Lower leg skin (tissue), 4 donors: Measurements from ENCODE around the gene MSRB3. TPM values are rescaled to one million over a fixed set of nuclear protein-coding genes. Genes with fewer than 3 reads are reported as not detected.

Experiments
- DNase-seq, 2 donors: peaks; one replicate each; pipeline ENCODE4 v3.0.0-alpha.2; 2019; ENCODE audit warnings: low spot score in 2 of 2
- H3K4me3 ChIP-seq: fragments of 200-600 bp; sonication (generic); 2 replicates; pipeline ENCODE4 v1.5.1; 2017; ENCODE audit warnings: mild to moderate bottlenecking, low read depth; ENCODE audit not compliant: poor library complexity, severe bottlenecking
- CTCF ChIP-seq, 3 donors: fragments of 450-650 bp; IDR thresholded peaks; one replicate each; pipeline ENCODE4 v1.5.1; 2016; ENCODE audit warnings: antibody characterized with exemption in 3 of 3, mild to moderate bottlenecking in 3 of 3, moderate library complexity in 2 of 3
- POLR2A ChIP-seq, 2 donors: fragments of 450-650 bp; IDR thresholded peaks; one replicate each; pipeline ENCODE4 v1.6.1; 2016 to 2017; ENCODE audit warnings: antibody characterized with exemption in 2 of 2, mild to moderate bottlenecking in 1 of 2, moderate library complexity in 1 of 2
- WGBS, 2 donors: methylation state at CpG; one replicate each; pipeline ENCODE4 v1.1.5; 2018; 5-methylcytosine and 5-hydroxymethylcytosine counted together
- intact Hi-C: fragments of 100-400 bp; cut with DNase I; formaldehyde crosslinking; loops from one replicate; pipeline ENCODE4 v1.15.0; 2023; ENCODE audit warnings: low total_unique reads
- total RNA-seq, 4 donors: library from RNA; depleted of rRNA; stranded (reverse); fragments of >200 nt; gene quantifications; one replicate each; pipeline ENCODE4 v1.1.0, GENCODE V29; 2016

Gene MSRB3
- total RNA-seq, 4 donors from 2014 or later = 6.1 to 16.6 (median 7.9) TPM

DNA sequence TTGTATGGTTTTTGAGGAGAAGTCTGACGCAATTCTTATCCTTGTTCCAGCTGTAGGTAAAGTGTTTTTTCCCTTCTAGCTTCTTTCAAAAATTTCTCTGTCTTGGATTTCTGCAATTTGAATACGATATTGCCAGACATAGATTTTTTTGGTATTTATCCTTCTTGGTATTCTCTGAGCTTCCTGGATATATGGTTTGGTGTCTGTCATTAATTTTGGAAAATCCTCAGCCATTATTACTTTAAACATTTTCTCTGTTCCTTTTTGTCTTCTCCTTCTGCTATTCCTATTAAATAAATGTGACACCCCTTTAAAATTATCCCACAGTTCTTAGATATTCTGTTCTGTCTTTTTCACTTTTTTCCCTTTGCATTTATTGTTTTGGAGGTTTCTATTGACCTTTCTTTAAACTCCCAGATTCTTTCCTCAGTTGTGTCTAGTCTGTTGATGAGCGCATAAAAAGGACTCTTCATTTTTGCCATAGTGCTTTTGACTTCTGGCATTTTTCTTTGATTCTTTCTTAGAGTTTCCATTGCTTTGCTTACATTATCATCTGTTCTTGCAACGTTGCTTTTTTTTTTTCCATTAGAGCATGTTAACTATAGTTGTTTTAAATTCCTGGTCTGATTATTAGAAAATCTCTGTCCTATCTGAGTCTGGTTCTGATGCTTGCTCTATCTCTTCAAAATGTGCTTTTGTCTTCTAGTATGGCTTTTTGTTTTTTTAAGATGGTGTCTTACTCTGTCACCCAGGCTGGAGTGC is 129.1 kb downstream of the MSRB3 start:
- intact Hi-C loops = no loop called here
- TF ChIP-seq CTCF (IDR thresholded peaks at IDR 0.05) (no peak), POLR2A (IDR thresholded peaks at IDR 0.05) (no peak)
- H3K4me3 ChIP-seq = no peak overlapping the region
- DNase-seq = no peak
- WGBS, 2 donors = 91 to 92% methylated on average over 4 of the region's 4 CpGs

- DNase-seq = no peak
- 81 to 91% methylated on average over 4 of the region's 4 CpGs for WGBS, 2 donors
- no peak for TF ChIP-seq CTCF (IDR thresholded peaks at IDR 0.05)
- TF ChIP-seq POLR2A (IDR thresholded peaks at IDR 0.05) = no peak
- no peak overlapping the region for H3K4me3 ChIP-seq
- intact Hi-C loops = no loop called here
Observed at GRCh38 chr12:65408441-65408840, 130.0 kb downstream of the MSRB3 start.

DNA sequence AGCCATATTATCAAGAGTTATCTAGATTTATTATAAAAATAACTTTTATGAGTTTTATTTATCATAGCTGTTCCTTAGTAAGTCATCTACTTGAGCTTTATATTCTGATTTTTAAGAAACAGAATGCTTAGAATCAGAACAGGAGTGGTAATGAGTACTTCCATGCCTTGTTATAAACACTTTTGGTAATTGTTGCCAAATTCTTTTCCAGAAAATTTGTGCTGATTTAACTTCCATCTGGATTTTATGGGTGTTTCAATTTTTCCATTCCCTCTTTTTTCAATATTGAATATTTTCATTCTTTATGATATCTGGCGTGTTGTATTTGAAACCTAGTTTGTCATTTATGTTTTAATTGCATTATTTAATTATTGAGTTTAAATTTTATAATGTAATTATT is 131.2 kb downstream of the MSRB3 start:
- intact Hi-C loops = no loop called here
- 75 to 77% methylated on average over 1 of the region's 1 CpG for WGBS, 2 donors
- TF ChIP-seq CTCF (IDR thresholded peaks at IDR 0.05) (no peak), POLR2A (IDR thresholded peaks at IDR 0.05) (no peak)
- no peak overlapping the region for H3K4me3 ChIP-seq
- DNase-seq = no peak

GRCh38 chr12:65411171-65411570 is 132.7 kb downstream of the MSRB3 start:
- 74 to 77% methylated on average over 3 of the region's 3 CpGs for WGBS, 2 donors
- intact Hi-C loops = no loop called here
- no peak for DNase-seq
- TF ChIP-seq POLR2A (IDR thresholded peaks at IDR 0.05) = no peak
- no peak for TF ChIP-seq CTCF (IDR thresholded peaks at IDR 0.05)
- no peak overlapping the region for H3K4me3 ChIP-seq

DNA sequence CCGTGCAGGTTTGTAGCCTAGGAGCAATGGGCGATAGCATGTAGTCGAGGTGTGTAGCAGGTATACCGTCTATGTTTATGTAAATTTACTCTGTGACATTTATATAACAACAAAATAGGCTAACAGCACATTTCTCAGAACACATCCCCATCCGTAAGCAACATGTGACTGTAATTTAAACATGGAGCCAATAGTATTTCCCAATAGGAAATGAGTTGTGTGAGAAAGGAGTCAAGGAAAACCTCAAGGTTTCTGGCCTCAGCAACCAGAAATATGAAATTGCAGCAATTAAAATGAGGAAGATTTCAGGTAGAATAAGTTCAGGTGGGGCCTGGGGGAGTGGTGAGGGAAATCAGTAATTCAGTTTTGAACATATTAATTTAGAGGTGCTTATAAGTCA is 136.0 kb downstream of the MSRB3 start:
- TF ChIP-seq POLR2A (IDR thresholded peaks at IDR 0.05) (no peak), CTCF (IDR thresholded peaks at IDR 0.05) (no peak)
- no peak for DNase-seq
- H3K4me3 ChIP-seq = no peak overlapping the region
- 97% methylated on average over 5 of the region's 5 CpGs for WGBS, 2 donors
- intact Hi-C loops = no loop called here

DNA sequence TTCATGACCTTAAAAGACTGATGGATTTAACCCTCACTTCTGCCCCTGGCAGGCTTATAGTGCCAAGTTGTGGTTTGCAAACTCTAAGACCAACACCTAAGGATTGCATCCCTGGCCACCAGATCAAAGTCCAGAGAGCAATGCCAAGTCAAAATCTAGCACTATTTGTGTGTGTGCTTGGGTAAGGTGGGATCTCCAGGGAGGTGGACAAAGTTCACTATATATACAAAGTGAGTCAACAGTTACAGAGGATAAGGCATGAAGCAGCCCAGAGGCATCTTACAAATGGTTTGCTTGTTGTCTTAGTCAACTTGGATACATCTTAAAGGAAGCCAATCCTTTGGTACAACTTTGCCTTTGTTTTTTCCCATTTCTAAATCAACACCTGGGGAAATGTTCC is 137.3 kb downstream of the MSRB3 start:
- intact Hi-C loops = no loop called here
- DNase-seq = no peak
- H3K4me3 ChIP-seq = no peak overlapping the region
- TF ChIP-seq CTCF (IDR thresholded peaks at IDR 0.05) (no peak), POLR2A (IDR thresholded peaks at IDR 0.05) (no peak)
